RWPE1 (cell line): ENCODE results near the gene ACBD4.

Experiments
- CTCF ChIA-PET: fragments of 350-600 bp; sonication (Branson Sonifier 250); formaldehyde crosslinking; extraction: SDS; loops from one replicate; lab custom pipeline; 2021; lab: Yijun Ruan, JAX
- POLR2A ChIA-PET: fragments of 400-600 bp; formaldehyde crosslinking; extraction: SDS; loops from one replicate; lab custom pipeline; 2020; ENCODE audit warnings: antibody characterized with exemption; ENCODE audit not compliant: low non-redundant PET; lab: Yijun Ruan, JAX
- DNase-seq: peaks from one replicate; pipeline ENCODE4 v3.0.0; 2012; ENCODE audit warnings: low spot score
- H3K27ac ChIP-seq: fragments of 450-650 bp; 2 replicates; pipeline ENCODE4 v1.5.1; 2017
- CTCF ChIP-seq: fragments of 450-650 bp; conservative IDR thresholded peaks from 2 replicates; pipeline ENCODE4 v1.5.1; 2017; ENCODE audit warnings: low read depth, mild to moderate bottlenecking

Gene ACBD4

GRCh38 chr17:45103269-45103795 lies 32.2 kb upstream of the ACBD4 start:
- POLR2A ChIA-PET: no interaction called here
- TF ChIP-seq CTCF: no peak
- CTCF ChIA-PET: no interaction called here
- peak overlapping the region; percentile 81 for H3K27ac ChIP-seq
- no peak for DNase-seq

- POLR2A ChIA-PET: interaction anchor here (0.6 kb wide), 1 partner anchor 30 kb away, joined by 4 read pairs; no protein-coding TSS in a partner anchor
- no peak for TF ChIP-seq CTCF
Observed at GRCh38 chr17:45104029-45104428, 31.5 kb upstream of the ACBD4 start.

GRCh38 chr17:45104497-45104896 lies 31.0 kb upstream of the ACBD4 start:
- TF ChIP-seq CTCF: no peak
- POLR2A ChIA-PET: interaction anchor here (0.6 kb wide), 1 partner anchor 30 kb away, joined by 4 read pairs; no protein-coding TSS in a partner anchor
- H3K27ac ChIP-seq: peak overlapping the region; percentile 81
- no peak for DNase-seq
- CTCF ChIA-PET: interaction anchor here (0.5 kb wide), 1 partner anchor 333 kb away, joined by 3 read pairs; no protein-coding TSS in a partner anchor

More at GRCh38 chr17:45104029-45104428, 31.5 kb upstream of the ACBD4 start:
- peak overlapping the region; percentile 81 for H3K27ac ChIP-seq
- CTCF ChIA-PET: no interaction called here
- DNase-seq: no peak

- ChIA-PET POLR2A (no interaction called here), CTCF (interaction anchor here (0.5 to 0.7 kb wide), 2 partner anchors 245 to 333 kb away, joined by 3 read pairs; no protein-coding TSS in a partner anchor)
- H3K27ac ChIP-seq: peak overlapping the region; percentile 81
- no peak for DNase-seq
- TF ChIP-seq CTCF: no peak
Observed at GRCh38 chr17:45104907-45105624, 30.4 kb upstream of the ACBD4 start.

- POLR2A ChIA-PET: no interaction called here
- H3K27ac ChIP-seq: peak overlapping the region; percentile 81
- CTCF ChIA-PET: interaction anchor here (0.6 kb wide), 1 partner anchor 17 kb away, joined by 5 read pairs; no protein-coding TSS in a partner anchor
- TF ChIP-seq CTCF: no peak
- no peak for DNase-seq
Observed at GRCh38 chr17:45106096-45106495, 29.4 kb upstream of the ACBD4 start.

GRCh38 chr17:45106582-45106981 lies 28.9 kb upstream of the ACBD4 start:
- ChIA-PET POLR2A (no interaction called here), CTCF (interaction anchor here (0.6 kb wide), 1 partner anchor 18 kb away, joined by 5 read pairs; no protein-coding TSS in a partner anchor)
- TF ChIP-seq CTCF: no peak
- H3K27ac ChIP-seq: peak overlapping the region; percentile 81
- DNase-seq: no peak
